Hepatocyte (in vitro differentiated cells): ENCODE measurements around the gene SDC4. TPM values are rescaled to one million over a fixed set of nuclear protein-coding genes. Genes with fewer than 3 reads are reported as not detected.

Source experiments
- DNase-seq: peaks from one replicate; pipeline ENCODE4 v3.0.0-alpha.2; 2016; ENCODE audit warnings: low spot score
- H2AFZ ChIP-seq: fragments of 200-600 bp; sonication (generic); 2 replicates; pipeline ENCODE4 v1.6.0; 2016; ENCODE audit warnings: antibody characterized with exemption, mild to moderate bottlenecking
- H3K27ac ChIP-seq: fragments of 200-600 bp; sonication (generic); 2 replicates; pipeline ENCODE4 v1.5.1; 2016; ENCODE audit warnings: mild to moderate bottlenecking
- H3K27me3 ChIP-seq: fragments of 200-600 bp; sonication (generic); 2 replicates; pipeline ENCODE4 v1.6.1; 2016
- H3K36me3 ChIP-seq: fragments of 200-600 bp; sonication (generic); replicated peaks from 2 replicates; pipeline ENCODE4 v1.5.1; 2016; ENCODE audit warnings: low read depth; ENCODE audit not compliant: insufficient read depth
- H3K4me1 ChIP-seq: fragments of 200-600 bp; sonication (generic); 2 replicates; pipeline ENCODE4 v1.5.1; 2016; ENCODE audit warnings: mild to moderate bottlenecking, moderate library complexity; ENCODE audit not compliant: insufficient read depth
- H3K4me2 ChIP-seq: fragments of 200-600 bp; sonication (generic); 2 replicates; pipeline ENCODE4 v1.6.0; 2016
- H3K4me3 ChIP-seq: fragments of 200-600 bp; sonication (generic); 2 replicates; pipeline ENCODE4 v1.5.1; 2016; ENCODE audit warnings: mild to moderate bottlenecking
- H3K79me2 ChIP-seq: fragments of 200-600 bp; sonication (generic); 2 replicates; pipeline ENCODE4 v1.6.0; 2017; ENCODE audit warnings: mild to moderate bottlenecking
- H3K9me2 ChIP-seq: fragments of 200-600 bp; sonication (generic); replicated peaks from 2 replicates; pipeline ENCODE4 v1.6.0; 2017; ENCODE audit warnings: mild to moderate bottlenecking; ENCODE audit not compliant: insufficient read depth
- H3K9me3 ChIP-seq: fragments of 200-600 bp; sonication (generic); 2 replicates; pipeline ENCODE4 v1.5.1; 2016; ENCODE audit warnings: low read depth, mild to moderate bottlenecking
- H4K20me1 ChIP-seq: fragments of 200-600 bp; sonication (generic); 2 replicates; pipeline ENCODE4 v1.6.0; 2016; ENCODE audit warnings: mild to moderate bottlenecking; ENCODE audit not compliant: insufficient read depth, poor library complexity, severe bottlenecking
- CTCF ChIP-seq: fragments of 200-600 bp; sonication (generic); IDR thresholded peaks from 2 replicates; pipeline ENCODE4 v1.5.1; 2016; ENCODE audit warnings: antibody characterized with exemption, mild to moderate bottlenecking; ENCODE audit not compliant: poor library complexity
- EZH2 ChIP-seq: fragments of 200-600 bp; sonication (generic); IDR thresholded peaks from 2 replicates; pipeline ENCODE4 v1.6.1; 2016; ENCODE audit warnings: antibody characterized with exemption, mild to moderate bottlenecking, borderline replicate concordance
- EZH2phosphoT487 ChIP-seq: fragments of 200-600 bp; sonication (generic); IDR thresholded peaks from one replicate; pipeline ENCODE4 v1.6.1; 2018; ENCODE audit warnings: antibody characterized with exemption, mild to moderate bottlenecking, low read depth, moderate library complexity; ENCODE audit not compliant: unreplicated experiment, severe bottlenecking
- WGBS: methylation state at CpG from one replicate; pipeline ENCODE4 v1.1.6; 2016; ENCODE audit warnings: low lambda C conversion rate; ENCODE audit errors: missing lambda C conversion rate; 5-methylcytosine and 5-hydroxymethylcytosine counted together
- polyA plus RNA-seq: library from polyadenylated mRNA; unstranded; fragments of >200 nt; fragmentation: Nextera tagmentation; extraction: Ambion mirVana; gene quantifications from 2 replicates; pipeline ENCODE4 v1.2.1, GENCODE V29; 2016
- total RNA-seq: library from RNA; depleted of rRNA; stranded (reverse); fragments of >200 nt; gene quantifications from 2 replicates; pipeline ENCODE4 v1.2.3, GENCODE V29; 2014

SDC4 gene
- total and polyA plus RNA-seq, 2 experiments from 2014 or later, result 178 to 191 TPM

- WGBS, result 75% methylated on average over 1 of the region's 1 CpG
Observed at GRCh38 chr20:45350217-45350616, 2.0 kb upstream of the SDC4 start.

GRCh38 chr20:45347297-45347935 is 808 bp downstream of the SDC4 start:
- WGBS, result 9% methylated on average over 9 of the region's 10 CpGs

More at GRCh38 chr20:45350217-45350616, 2.0 kb upstream of the SDC4 start:
- Histone ChIP-seq H3K79me2 (peaks cover 29% of the 10 kb centered on the region), H3K4me1 (peaks cover 18% of the 10 kb centered on the region), H4K20me1 (peaks cover 13% of the 10 kb centered on the region), H3K9me2 (no peaks in the 10 kb centered on the region), H3K27me3 (no peaks in the 10 kb centered on the region), H3K27ac (no peak overlapping the region), H3K4me3 (no peak overlapping the region), H3K9me3 (no peaks in the 10 kb centered on the region), H2AFZ (no peak overlapping the region), H3K36me3 (no peaks in the 10 kb centered on the region), H3K4me2 (no peak overlapping the region)
- TF ChIP-seq EZH2phosphoT487, result no peak
- TF ChIP-seq CTCF, result no peak
- TF ChIP-seq EZH2, result no peak
- no peak for DNase-seq

GRCh38 chr20:45346851-45347250 is 1.4 kb downstream of the SDC4 start:
- H3K27me3 ChIP-seq, result no peaks in the 10 kb centered on the region
- peak overlapping the region; percentile 87 for H3K4me2 ChIP-seq
- H3K27ac ChIP-seq, result peak overlapping the region; percentile 96
- H3K9me2 ChIP-seq, result no peaks in the 10 kb centered on the region
- H3K79me2 ChIP-seq, result peaks cover 37% of the 10 kb centered on the region
- H4K20me1 ChIP-seq, result peaks cover 13% of the 10 kb centered on the region
- H3K4me1 ChIP-seq, result peaks cover 52% of the 10 kb centered on the region
- no peaks in the 10 kb centered on the region for H3K36me3 ChIP-seq
- no peaks in the 10 kb centered on the region for H3K9me3 ChIP-seq
- WGBS, result 31% methylated on average over 5 of the region's 5 CpGs
- H2AFZ ChIP-seq, result no peak overlapping the region
- no peak for DNase-seq
- TF ChIP-seq EZH2phosphoT487, result no peak
- no peak for TF ChIP-seq EZH2
- no peak for TF ChIP-seq CTCF
- peak overlapping the region; percentile 26 for H3K4me3 ChIP-seq

More at GRCh38 chr20:45347297-45347935, 808 bp downstream of the SDC4 start:
- no peak for TF ChIP-seq EZH2
- no peak for TF ChIP-seq EZH2phosphoT487
- TF ChIP-seq CTCF, result no peak
- Histone ChIP-seq H3K27me3 (no peaks in the 10 kb centered on the region), H3K9me3 (no peaks in the 10 kb centered on the region), H3K9me2 (no peaks in the 10 kb centered on the region), H3K4me1 (peaks cover 46% of the 10 kb centered on the region), H2AFZ (no peak overlapping the region), H3K27ac (peak overlapping the region; percentile 96), H4K20me1 (peaks cover 13% of the 10 kb centered on the region), H3K4me2 (peak overlapping the region; percentile 87), H3K4me3 (peak overlapping the region; percentile 26), H3K36me3 (no peaks in the 10 kb centered on the region), H3K79me2 (peaks cover 37% of the 10 kb centered on the region)
- no peak for DNase-seq
